Effector memory CD4-positive, alpha-beta T cell (primary cell): ENCODE data around the gene B4GALNT1.
"Not testable (repeated sequence)": the region's sequence is repeated elsewhere in the genome, so short reads cannot be mapped to it uniquely, and the experiment has no call there.

Experiments used
- DNase-seq, 3 donors: peaks; one replicate each; pipeline ENCODE4 v3.0.0-alpha.2; 2020
- H3K27ac ChIP-seq: 2 replicates; pipeline ENCODE4 v1.7.0; 2013; ENCODE audit warnings: mild to moderate bottlenecking, low read length, moderate library complexity; ENCODE audit not compliant: insufficient read depth, poor library complexity, severe bottlenecking
- H3K27me3 ChIP-seq: replicated peaks from 2 replicates; pipeline ENCODE4 v1.7.0; 2013; ENCODE audit warnings: mild to moderate bottlenecking, low read length; ENCODE audit not compliant: insufficient read depth, control insufficient read depth, poor library complexity, severe bottlenecking
- H3K36me3 ChIP-seq: 2 replicates; pipeline ENCODE4 v1.7.0; 2013; ENCODE audit warnings: mild to moderate bottlenecking, low read length, moderate library complexity; ENCODE audit not compliant: control insufficient read depth, insufficient read depth
- H3K4me1 ChIP-seq: 2 replicates; pipeline ENCODE4 v1.7.0; 2013; ENCODE audit warnings: low read length, mild to moderate bottlenecking; ENCODE audit not compliant: control insufficient read depth, insufficient read depth, poor library complexity, severe bottlenecking
- H3K4me3 ChIP-seq: 2 replicates; pipeline ENCODE4 v1.7.0; 2013; ENCODE audit warnings: low read length, low read depth, mild to moderate bottlenecking; ENCODE audit not compliant: insufficient read depth, poor library complexity, severe bottlenecking
- H3K9me3 ChIP-seq: 2 replicates; pipeline ENCODE4 v1.7.0; 2013; ENCODE audit warnings: mild to moderate bottlenecking, low read length, moderate library complexity; ENCODE audit not compliant: control insufficient read depth

The B4GALNT1 gene

GRCh38 chr12:57600395-57600794 lies 32.6 kb downstream of the B4GALNT1 start:
- H3K4me1 ChIP-seq = peaks cover 12% of the 10 kb centered on the region
- H3K36me3 ChIP-seq = peaks cover 55% of the 10 kb centered on the region
- no peak overlapping the region for H3K4me3 ChIP-seq
- H3K9me3 ChIP-seq = no peaks in the 10 kb centered on the region
- DNase-seq = no peak
- no peak overlapping the region for H3K27ac ChIP-seq
- H3K27me3 ChIP-seq = no peaks in the 10 kb centered on the region

GRCh38 chr12:57593187-57593586 lies 39.8 kb downstream of the B4GALNT1 start:
- H3K27ac ChIP-seq = no peak overlapping the region
- H3K9me3 ChIP-seq = no peaks in the 10 kb centered on the region
- no peak overlapping the region for H3K4me3 ChIP-seq
- H3K27me3 ChIP-seq = no peaks in the 10 kb centered on the region
- H3K36me3 ChIP-seq = peaks cover 22% of the 10 kb centered on the region
- DNase-seq = no peak
- peaks cover 18% of the 10 kb centered on the region for H3K4me1 ChIP-seq

GRCh38 chr12:57592551-57593165 lies 40.3 kb downstream of the B4GALNT1 start:
- no peak overlapping the region for H3K4me3 ChIP-seq
- no peaks in the 10 kb centered on the region for H3K9me3 ChIP-seq
- no peak for DNase-seq
- H3K27me3 ChIP-seq = no peaks in the 10 kb centered on the region
- peaks cover 18% of the 10 kb centered on the region for H3K4me1 ChIP-seq
- H3K36me3 ChIP-seq = peaks cover 22% of the 10 kb centered on the region
- H3K27ac ChIP-seq = no peak overlapping the region

DNA sequence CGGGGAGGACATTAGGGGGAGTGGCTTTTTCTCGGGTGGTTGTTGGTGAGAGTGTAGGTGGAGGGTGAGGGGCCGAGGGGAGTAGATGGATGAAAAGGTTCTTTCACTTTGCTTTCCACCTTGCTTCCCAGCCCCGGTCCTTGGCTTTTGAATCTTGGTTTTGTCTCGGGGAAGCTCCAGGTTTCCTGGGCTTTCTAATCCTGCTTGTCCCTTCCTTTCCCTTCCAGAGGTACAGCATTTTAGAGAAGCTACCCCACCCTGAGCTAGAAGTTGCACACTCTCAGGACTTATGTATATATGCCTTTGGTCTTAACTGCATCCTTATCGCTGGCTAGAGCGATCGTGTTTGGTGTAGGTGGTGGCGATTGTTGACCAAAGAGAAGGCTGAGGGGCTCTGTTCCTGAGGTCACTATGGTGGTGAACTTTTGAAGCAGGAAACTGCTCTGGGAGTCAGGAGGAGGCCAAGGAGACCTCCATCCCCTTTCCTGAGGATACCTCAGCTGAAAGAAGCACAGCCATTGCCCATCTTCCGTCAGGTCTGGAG lies 41.1 kb downstream of the B4GALNT1 start:
- H3K27ac ChIP-seq = no peak overlapping the region
- DNase-seq = no peak
- H3K9me3 ChIP-seq = no peaks in the 10 kb centered on the region
- peaks cover 18% of the 10 kb centered on the region for H3K4me1 ChIP-seq
- peaks cover 17% of the 10 kb centered on the region for H3K36me3 ChIP-seq
- H3K27me3 ChIP-seq = no peaks in the 10 kb centered on the region
- H3K4me3 ChIP-seq = peak overlapping the region; percentile 71

DNA sequence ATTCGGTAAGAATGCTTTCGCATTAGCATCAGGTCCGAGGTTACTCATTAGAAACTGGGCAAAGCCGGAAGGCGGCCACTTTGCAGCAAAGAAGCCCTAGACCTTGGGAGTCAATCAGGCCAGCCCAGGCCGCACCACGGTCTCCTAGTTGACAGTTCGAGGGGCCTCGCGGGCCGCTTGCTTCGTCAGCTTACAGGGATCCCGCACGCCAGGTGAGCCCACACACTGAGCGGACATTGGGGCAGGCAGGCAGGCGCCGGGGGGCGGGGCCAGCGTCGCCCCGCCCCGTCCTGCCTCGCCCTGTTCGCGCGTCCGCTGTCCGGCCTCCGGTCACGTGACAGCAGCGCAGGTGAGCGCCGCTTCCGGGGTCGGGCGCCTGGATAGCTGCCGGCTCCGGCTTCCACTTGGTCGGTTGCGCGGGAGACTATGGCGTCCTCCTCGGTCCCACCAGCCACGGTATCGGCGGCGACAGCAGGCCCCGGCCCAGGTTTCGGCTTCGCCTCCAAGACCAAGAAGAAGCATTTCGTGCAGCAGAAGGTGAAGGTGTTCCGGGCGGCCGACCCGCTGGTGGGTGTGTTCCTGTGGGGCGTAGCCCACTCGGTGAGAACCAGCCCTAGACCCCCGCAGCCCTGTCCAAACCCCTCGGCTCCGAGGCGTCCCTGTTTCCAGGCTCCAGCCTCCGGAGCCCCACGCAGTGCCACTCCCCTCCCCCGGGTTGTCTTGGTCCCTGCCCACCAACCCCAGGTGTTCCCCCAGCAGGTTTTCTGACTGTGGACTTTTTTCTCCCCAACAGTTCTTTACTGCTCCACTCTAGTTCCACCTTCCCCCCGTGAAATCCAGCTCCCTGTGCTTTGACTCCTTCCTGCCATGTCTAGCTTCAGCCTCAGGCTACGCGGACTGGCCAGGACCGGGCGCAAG lies 41.9 kb downstream of the B4GALNT1 start, which contains the start of gene PIP4K2C:
TSS of gene PIP4K2C (plus strand) at position 329 of the 918 bp plus-strand sequence. CDS start at position 427, 98 bp downstream.
- peak; percentile 68 to 82 (median 73) for DNase-seq
- Histone ChIP-seq H3K4me1 (peaks cover 18% of the 10 kb centered on the region), H3K36me3 (peaks cover 11% of the 10 kb centered on the region), H3K9me3 (no peaks in the 10 kb centered on the region), H3K27ac (peak within 1 kb of the TSS; percentile 61), H3K4me3 (peak within 1 kb of the TSS; percentile 71), H3K27me3 (no peaks in the 10 kb centered on the region)

- peaks cover 18% of the 10 kb centered on the region for H3K4me1 ChIP-seq
- no peak for DNase-seq
Measured at GRCh38 chr12:57590479-57590863, 42.5 kb downstream of the B4GALNT1 start.

DNA sequence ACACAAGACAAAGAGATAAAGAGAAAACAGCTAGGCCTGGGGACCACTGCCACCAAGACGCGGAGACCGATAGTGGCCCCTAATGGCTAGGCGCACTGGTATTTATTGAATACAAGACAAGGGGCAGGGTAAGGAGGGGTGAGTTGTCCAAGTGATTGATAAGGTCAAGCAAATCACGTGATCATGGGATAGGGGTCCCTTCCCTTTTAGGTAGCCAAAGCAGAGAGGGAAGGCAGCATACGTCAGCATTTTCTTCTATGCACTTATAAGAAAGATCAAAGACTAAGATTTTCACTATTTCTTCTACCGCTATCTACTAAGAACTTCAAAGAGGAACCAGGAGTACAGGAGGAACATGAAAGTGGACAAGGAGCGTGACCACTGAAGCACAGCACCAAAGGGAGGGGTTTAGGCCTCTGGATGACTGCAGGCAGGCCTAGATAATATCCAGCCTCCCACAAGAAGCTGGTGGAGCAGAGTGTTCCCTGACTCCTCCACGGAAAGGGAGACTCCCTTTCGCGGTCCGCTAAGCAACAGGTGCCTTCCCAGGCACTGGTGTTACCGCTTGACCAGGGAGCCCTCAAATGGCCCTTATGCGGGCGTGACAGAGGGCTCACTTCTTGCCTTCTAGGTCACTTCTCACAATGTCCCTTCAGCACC lies 43.9 kb downstream of the B4GALNT1 start:
- not testable (repeated sequence) for H3K27me3 ChIP-seq, DNase-seq, H3K36me3 ChIP-seq, H3K9me3 ChIP-seq, H3K4me3 ChIP-seq, H3K27ac ChIP-seq
- peaks cover 18% of the 10 kb centered on the region for H3K4me1 ChIP-seq

More at GRCh38 chr12:57590479-57590863, 42.5 kb downstream of the B4GALNT1 start:
- Histone ChIP-seq H3K27ac (peak overlapping the region; percentile 61), H3K36me3 (peaks cover 5% of the 10 kb centered on the region), H3K9me3 (no peaks in the 10 kb centered on the region), H3K4me3 (peak overlapping the region; percentile 71), H3K27me3 (no peaks in the 10 kb centered on the region)

DNA sequence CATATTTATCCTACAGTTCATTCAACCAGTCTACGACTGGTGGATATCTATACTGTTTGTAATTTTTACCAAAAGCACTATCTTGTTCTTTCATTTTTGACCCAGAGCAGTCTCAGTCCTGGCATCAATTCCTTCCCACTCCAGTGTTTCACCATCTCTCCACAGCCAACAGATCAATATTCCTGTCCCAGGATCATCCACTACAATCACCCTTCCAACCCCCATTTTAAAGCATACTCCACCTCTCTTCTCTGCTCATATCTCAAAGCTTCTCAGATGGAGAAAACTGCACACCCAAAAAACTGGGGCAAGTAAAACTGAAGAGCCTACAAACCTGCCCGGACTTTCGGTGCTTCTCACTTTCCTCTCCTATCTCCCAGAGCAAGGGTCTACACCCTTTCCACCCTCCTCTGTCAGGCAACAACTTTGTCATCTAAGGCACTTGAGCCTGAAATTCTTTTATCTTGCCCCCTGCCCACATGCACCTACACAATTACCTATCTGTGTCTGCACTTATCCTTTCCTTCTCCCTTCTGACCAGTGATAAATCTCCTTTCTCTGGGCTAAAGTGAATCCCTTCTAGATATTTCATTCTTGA lies 46.1 kb downstream of the B4GALNT1 start:
- DNase-seq = no peak
- Histone ChIP-seq H3K27ac (no peak overlapping the region), H3K4me3 (no peak overlapping the region), H3K4me1 (peaks cover 14% of the 10 kb centered on the region), H3K27me3 (no peaks in the 10 kb centered on the region), H3K36me3 (no peaks in the 10 kb centered on the region), H3K9me3 (no peaks in the 10 kb centered on the region)

DNA sequence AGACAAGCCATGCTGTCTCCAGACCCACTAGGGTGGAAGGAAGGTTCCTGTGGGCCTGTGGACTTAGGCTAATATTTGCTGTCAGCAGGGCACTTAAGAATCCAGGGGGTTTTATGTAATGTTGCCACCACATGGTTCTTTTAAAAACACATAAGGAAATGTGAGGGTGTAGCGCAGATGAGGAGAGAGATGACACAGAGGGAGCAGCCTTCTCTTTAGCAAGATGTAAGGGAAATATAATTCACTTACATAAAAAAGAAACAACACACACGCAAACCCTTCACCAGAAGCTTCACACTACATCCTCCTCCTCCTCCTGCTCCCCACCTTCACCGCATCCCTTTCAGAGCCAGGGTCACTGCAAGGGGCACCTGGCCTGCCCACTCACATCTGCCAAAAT lies 46.9 kb downstream of the B4GALNT1 start:
- no peak for DNase-seq
- Histone ChIP-seq H3K4me3 (no peak overlapping the region), H3K9me3 (no peaks in the 10 kb centered on the region), H3K27ac (no peak overlapping the region), H3K36me3 (no peaks in the 10 kb centered on the region), H3K27me3 (no peaks in the 10 kb centered on the region), H3K4me1 (peaks cover 8% of the 10 kb centered on the region)
